Measurements from ENCODE around the gene OLA1.

OLA1 gene

GRCh38 chr2:174122185-174122584 lies 126.1 kb downstream of the OLA1 start:
- H3K4me1 ChIP-seq (ENCODE audit: control insufficient read depth, insufficient read depth, low read length): peaks cover 64% of the 10 kb centered on the region
- no peaks in the 10 kb centered on the region for H3K9me3 ChIP-seq (ENCODE audit: control insufficient read depth, insufficient read depth, low read depth, low read length)
- H3K4me3 ChIP-seq (ENCODE audit: low read depth, low read length): no peak overlapping the region
- no peaks in the 10 kb centered on the region for H3K27me3 ChIP-seq (ENCODE audit: control insufficient read depth, insufficient read depth, low read length)
- H3K27ac ChIP-seq (ENCODE audit: low read depth, low read length): peak overlapping the region; percentile 55; the same call in 1 of the 2 replicates
- no peak overlapping the region for H3K9ac ChIP-seq (ENCODE audit: low read length)
- H3K36me3 ChIP-seq (ENCODE audit: control insufficient read depth, insufficient read depth, low read length): no peaks in the 10 kb centered on the region

GRCh38 chr2:174121612-174122011 lies 126.7 kb downstream of the OLA1 start:
- H3K4me1 ChIP-seq (ENCODE audit: control insufficient read depth, insufficient read depth, low read length): peaks cover 69% of the 10 kb centered on the region
- peak overlapping the region; percentile 55; the same call in 1 of the 2 replicates for H3K27ac ChIP-seq (ENCODE audit: low read depth, low read length)
- H3K9me3 ChIP-seq (ENCODE audit: control insufficient read depth, insufficient read depth, low read depth, low read length): no peaks in the 10 kb centered on the region
- no peaks in the 10 kb centered on the region for H3K27me3 ChIP-seq (ENCODE audit: control insufficient read depth, insufficient read depth, low read length)
- H3K9ac ChIP-seq (ENCODE audit: low read length): no peak overlapping the region
- H3K36me3 ChIP-seq (ENCODE audit: control insufficient read depth, insufficient read depth, low read length): no peaks in the 10 kb centered on the region
- H3K4me3 ChIP-seq (ENCODE audit: low read depth, low read length): no peak overlapping the region

GRCh38 chr2:174121175-174121574 lies 127.2 kb downstream of the OLA1 start:
- H3K9me3 ChIP-seq (ENCODE audit: control insufficient read depth, insufficient read depth, low read depth, low read length): no peaks in the 10 kb centered on the region
- no peaks in the 10 kb centered on the region for H3K36me3 ChIP-seq (ENCODE audit: control insufficient read depth, insufficient read depth, low read length)
- H3K27me3 ChIP-seq (ENCODE audit: control insufficient read depth, insufficient read depth, low read length): no peaks in the 10 kb centered on the region
- peaks cover 69% of the 10 kb centered on the region for H3K4me1 ChIP-seq (ENCODE audit: control insufficient read depth, insufficient read depth, low read length)
- H3K27ac ChIP-seq (ENCODE audit: low read depth, low read length): no peak overlapping the region
- no peak overlapping the region for H3K4me3 ChIP-seq (ENCODE audit: low read depth, low read length)
- H3K9ac ChIP-seq (ENCODE audit: low read length): no peak overlapping the region

GRCh38 chr2:174120346-174120745 lies 128.0 kb downstream of the OLA1 start:
- Histone ChIP-seq H3K4me1 (ENCODE audit: control insufficient read depth, insufficient read depth, low read length) (peaks cover 73% of the 10 kb centered on the region), H3K27ac (ENCODE audit: low read depth, low read length) (no peak overlapping the region; the same call in 1 of the 2 replicates), H3K4me3 (ENCODE audit: low read depth, low read length) (no peak overlapping the region), H3K36me3 (ENCODE audit: control insufficient read depth, insufficient read depth, low read length) (no peaks in the 10 kb centered on the region), H3K9ac (ENCODE audit: low read length) (no peak overlapping the region), H3K27me3 (ENCODE audit: control insufficient read depth, insufficient read depth, low read length) (no peaks in the 10 kb centered on the region), H3K9me3 (ENCODE audit: control insufficient read depth, insufficient read depth, low read depth, low read length) (no peaks in the 10 kb centered on the region)

- H3K27me3 ChIP-seq (ENCODE audit: control insufficient read depth, insufficient read depth, low read length): no peaks in the 10 kb centered on the region
- no peak overlapping the region for H3K4me3 ChIP-seq (ENCODE audit: low read depth, low read length)
- no peak overlapping the region for H3K27ac ChIP-seq (ENCODE audit: low read depth, low read length)
- H3K9me3 ChIP-seq (ENCODE audit: control insufficient read depth, insufficient read depth, low read depth, low read length): no peaks in the 10 kb centered on the region
- H3K4me1 ChIP-seq (ENCODE audit: control insufficient read depth, insufficient read depth, low read length): peaks cover 64% of the 10 kb centered on the region
- H3K9ac ChIP-seq (ENCODE audit: low read length): no peak overlapping the region
- no peaks in the 10 kb centered on the region for H3K36me3 ChIP-seq (ENCODE audit: control insufficient read depth, insufficient read depth, low read length)
Measured at GRCh38 chr2:174117951-174118930, 130.1 kb downstream of the OLA1 start.

- no peaks in the 10 kb centered on the region for H3K9me3 ChIP-seq (ENCODE audit: control insufficient read depth, insufficient read depth, low read depth, low read length)
- no peak overlapping the region for H3K27ac ChIP-seq (ENCODE audit: low read depth, low read length)
- H3K27me3 ChIP-seq (ENCODE audit: control insufficient read depth, insufficient read depth, low read length): no peaks in the 10 kb centered on the region
- no peak overlapping the region for H3K9ac ChIP-seq (ENCODE audit: low read length)
- peaks cover 21% of the 10 kb centered on the region for H3K4me1 ChIP-seq (ENCODE audit: control insufficient read depth, insufficient read depth, low read length)
- no peaks in the 10 kb centered on the region for H3K36me3 ChIP-seq (ENCODE audit: control insufficient read depth, insufficient read depth, low read length)
- no peak overlapping the region for H3K4me3 ChIP-seq (ENCODE audit: low read depth, low read length)
Measured at GRCh38 chr2:174112073-174112472, 136.3 kb downstream of the OLA1 start.

- no peaks in the 10 kb centered on the region for H3K9me3 ChIP-seq (ENCODE audit: control insufficient read depth, insufficient read depth, low read depth, low read length)
- H3K9ac ChIP-seq (ENCODE audit: low read length): no peak overlapping the region
- no peak overlapping the region for H3K4me3 ChIP-seq (ENCODE audit: low read depth, low read length)
- H3K4me1 ChIP-seq (ENCODE audit: control insufficient read depth, insufficient read depth, low read length): peaks cover 9% of the 10 kb centered on the region
- H3K27me3 ChIP-seq (ENCODE audit: control insufficient read depth, insufficient read depth, low read length): no peaks in the 10 kb centered on the region
- H3K27ac ChIP-seq (ENCODE audit: low read depth, low read length): no peak overlapping the region
- H3K36me3 ChIP-seq (ENCODE audit: control insufficient read depth, insufficient read depth, low read length): no peaks in the 10 kb centered on the region
Measured at GRCh38 chr2:174108579-174108978, 139.8 kb downstream of the OLA1 start.

GRCh38 chr2:174106736-174107135 lies 141.6 kb downstream of the OLA1 start:
- Histone ChIP-seq H3K27ac (ENCODE audit: low read depth, low read length) (peak overlapping the region; percentile 44; the same call in 1 of the 2 replicates), H3K9me3 (ENCODE audit: control insufficient read depth, insufficient read depth, low read depth, low read length) (no peaks in the 10 kb centered on the region), H3K4me3 (ENCODE audit: low read depth, low read length) (no peak overlapping the region), H3K27me3 (ENCODE audit: control insufficient read depth, insufficient read depth, low read length) (no peaks in the 10 kb centered on the region), H3K36me3 (ENCODE audit: control insufficient read depth, insufficient read depth, low read length) (no peaks in the 10 kb centered on the region), H3K4me1 (ENCODE audit: control insufficient read depth, insufficient read depth, low read length) (peaks cover 9% of the 10 kb centered on the region), H3K9ac (ENCODE audit: low read length) (no peak overlapping the region)

- H3K9me3 ChIP-seq (ENCODE audit: control insufficient read depth, insufficient read depth, low read depth, low read length): no peaks in the 10 kb centered on the region
- no peaks in the 10 kb centered on the region for H3K4me1 ChIP-seq (ENCODE audit: control insufficient read depth, insufficient read depth, low read length)
- H3K9ac ChIP-seq (ENCODE audit: low read length): no peak overlapping the region
- H3K27ac ChIP-seq (ENCODE audit: low read depth, low read length): no peak overlapping the region
- H3K4me3 ChIP-seq (ENCODE audit: low read depth, low read length): no peak overlapping the region
- no peaks in the 10 kb centered on the region for H3K27me3 ChIP-seq (ENCODE audit: control insufficient read depth, insufficient read depth, low read length)
- no peaks in the 10 kb centered on the region for H3K36me3 ChIP-seq (ENCODE audit: control insufficient read depth, insufficient read depth, low read length)
Measured at GRCh38 chr2:174094542-174094941, 153.8 kb downstream of the OLA1 start.

GRCh38 chr2:174090476-174090875 lies 157.9 kb downstream of the OLA1 start:
- no peak overlapping the region for H3K4me3 ChIP-seq (ENCODE audit: low read depth, low read length)
- H3K9ac ChIP-seq (ENCODE audit: low read length): no peak overlapping the region
- no peaks in the 10 kb centered on the region for H3K9me3 ChIP-seq (ENCODE audit: control insufficient read depth, insufficient read depth, low read depth, low read length)
- no peaks in the 10 kb centered on the region for H3K36me3 ChIP-seq (ENCODE audit: control insufficient read depth, insufficient read depth, low read length)
- no peaks in the 10 kb centered on the region for H3K4me1 ChIP-seq (ENCODE audit: control insufficient read depth, insufficient read depth, low read length)
- no peaks in the 10 kb centered on the region for H3K27me3 ChIP-seq (ENCODE audit: control insufficient read depth, insufficient read depth, low read length)
- H3K27ac ChIP-seq (ENCODE audit: low read depth, low read length): no peak overlapping the region

GRCh38 chr2:174088706-174089460 lies 159.4 kb downstream of the OLA1 start:
- Histone ChIP-seq H3K9me3 (ENCODE audit: control insufficient read depth, insufficient read depth, low read depth, low read length) (no peaks in the 10 kb centered on the region), H3K36me3 (ENCODE audit: control insufficient read depth, insufficient read depth, low read length) (no peaks in the 10 kb centered on the region), H3K4me3 (ENCODE audit: low read depth, low read length) (no peak overlapping the region), H3K9ac (ENCODE audit: low read length) (no peak overlapping the region), H3K27ac (ENCODE audit: low read depth, low read length) (no peak overlapping the region), H3K4me1 (ENCODE audit: control insufficient read depth, insufficient read depth, low read length) (peaks cover 5% of the 10 kb centered on the region; the same call in 1 of the 2 replicates), H3K27me3 (ENCODE audit: control insufficient read depth, insufficient read depth, low read length) (no peaks in the 10 kb centered on the region)
